ENCODE data around the gene CLDN20.

The CLDN20 gene

DNA sequence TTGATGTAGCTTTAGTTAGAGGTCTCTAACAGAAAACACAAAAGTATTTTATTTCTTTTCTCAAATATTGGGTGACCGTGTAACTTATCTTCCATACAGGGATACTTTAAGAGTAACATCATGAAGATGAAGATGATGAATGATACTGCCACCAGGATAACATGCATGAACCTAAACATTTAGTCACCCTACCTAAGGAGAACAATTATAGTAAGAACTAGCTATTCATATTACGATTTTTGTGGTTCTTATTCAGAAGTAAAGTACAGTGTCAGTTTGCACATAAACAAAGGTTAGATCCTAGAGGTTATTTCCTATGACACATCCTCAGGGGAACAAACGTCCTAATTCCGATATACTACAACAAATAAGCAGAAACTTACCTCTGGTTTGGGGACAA lies 21.0 kb downstream of the CLDN20 start:
- peaks cover 14% of the 10 kb centered on the region for H3K79me2 ChIP-seq (ENCODE audit: insufficient read depth, low read length)
- no peak overlapping the region for H2AFZ ChIP-seq (ENCODE audit: low read depth, low read length, severe bottlenecking)
- H3K27ac ChIP-seq (ENCODE audit: low read depth, low read length), result no peak overlapping the region
- no peak overlapping the region for H3K9ac ChIP-seq (ENCODE audit: low read length)
- H3K4me2 ChIP-seq (ENCODE audit: low read depth, low read length, poor library complexity, severe bottlenecking), result no peak overlapping the region
- no peaks in the 10 kb centered on the region for H3K27me3 ChIP-seq (ENCODE audit: low read length)
- H4K20me1 ChIP-seq (ENCODE audit: low read depth, low read length), result no peaks in the 10 kb centered on the region; the same call in 1 of the 2 replicates
- H3K9me3 ChIP-seq (ENCODE audit: insufficient read depth, low read length), result no peaks in the 10 kb centered on the region
- no peak overlapping the region for H3K4me3 ChIP-seq (ENCODE audit: insufficient read depth, low read length, poor library complexity, severe bottlenecking)
- H3K36me3 ChIP-seq (ENCODE audit: low read length), result peaks cover 48% of the 10 kb centered on the region
- TF ChIP-seq, protein P1, sequence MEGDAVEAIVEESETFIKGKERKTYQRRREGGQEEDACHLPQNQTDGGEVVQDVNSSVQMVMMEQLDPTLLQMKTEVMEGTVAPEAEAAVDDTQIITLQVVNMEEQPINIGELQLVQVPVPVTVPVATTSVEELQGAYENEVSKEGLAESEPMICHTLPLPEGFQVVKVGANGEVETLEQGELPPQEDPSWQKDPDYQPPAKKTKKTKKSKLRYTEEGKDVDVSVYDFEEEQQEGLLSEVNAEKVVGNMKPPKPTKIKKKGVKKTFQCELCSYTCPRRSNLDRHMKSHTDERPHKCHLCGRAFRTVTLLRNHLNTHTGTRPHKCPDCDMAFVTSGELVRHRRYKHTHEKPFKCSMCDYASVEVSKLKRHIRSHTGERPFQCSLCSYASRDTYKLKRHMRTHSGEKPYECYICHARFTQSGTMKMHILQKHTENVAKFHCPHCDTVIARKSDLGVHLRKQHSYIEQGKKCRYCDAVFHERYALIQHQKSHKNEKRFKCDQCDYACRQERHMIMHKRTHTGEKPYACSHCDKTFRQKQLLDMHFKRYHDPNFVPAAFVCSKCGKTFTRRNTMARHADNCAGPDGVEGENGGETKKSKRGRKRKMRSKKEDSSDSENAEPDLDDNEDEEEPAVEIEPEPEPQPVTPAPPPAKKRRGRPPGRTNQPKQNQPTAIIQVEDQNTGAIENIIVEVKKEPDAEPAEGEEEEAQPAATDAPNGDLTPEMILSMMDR (IDR thresholded peaks at IDR 0.05; ENCODE audit: insufficient read depth, low read length, poor library complexity, severe bottlenecking), result no peak
- no peak for TF ChIP-seq EZH2phosphoT487 (conservative IDR thresholded peaks at IDR 0.05; ENCODE audit: low read length)
- H3K9me2 ChIP-seq (replicated peaks; ENCODE audit: insufficient read depth, low read length), result no peaks in the 10 kb centered on the region
- H3F3A ChIP-seq (ENCODE audit: insufficient read depth), result peaks cover 8% of the 10 kb centered on the region; the same call in 1 of the 2 replicates

DNA sequence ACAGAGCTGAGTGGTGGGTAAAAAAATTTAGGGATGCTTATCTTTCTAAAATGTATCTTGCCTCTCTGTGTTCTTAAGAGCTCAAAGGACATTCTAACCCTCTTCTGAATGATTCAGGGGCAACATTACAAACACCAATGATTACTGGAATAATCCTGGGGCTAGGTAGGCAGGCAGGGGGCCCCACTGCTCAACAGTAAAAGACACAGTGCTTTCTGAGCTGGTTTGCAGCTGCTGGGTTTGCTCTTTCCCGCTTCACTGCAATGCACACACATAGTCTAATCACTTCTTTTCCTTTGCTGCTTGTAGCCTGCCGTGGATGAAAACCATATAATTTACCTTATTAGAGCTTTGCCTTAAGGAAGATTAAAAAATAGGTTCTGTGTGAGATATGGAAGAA lies 23.9 kb downstream of the CLDN20 start:
- Histone ChIP-seq H3K36me3 (ENCODE audit: low read length) (peaks cover 46% of the 10 kb centered on the region), H3K4me2 (ENCODE audit: low read depth, low read length, poor library complexity, severe bottlenecking) (no peak overlapping the region), H3K9me2 (replicated peaks; ENCODE audit: insufficient read depth, low read length) (no peaks in the 10 kb centered on the region), H3K9ac (ENCODE audit: low read length) (no peak overlapping the region), H3K9me3 (ENCODE audit: insufficient read depth, low read length) (no peaks in the 10 kb centered on the region), H3K27me3 (ENCODE audit: low read length) (no peaks in the 10 kb centered on the region), H3F3A (ENCODE audit: insufficient read depth) (peaks cover 8% of the 10 kb centered on the region; the same call in 1 of the 2 replicates), H4K20me1 (ENCODE audit: low read depth, low read length) (no peaks in the 10 kb centered on the region; the same call in 1 of the 2 replicates), H3K4me3 (ENCODE audit: insufficient read depth, low read length, poor library complexity, severe bottlenecking) (no peak overlapping the region), H2AFZ (ENCODE audit: low read depth, low read length, severe bottlenecking) (no peak overlapping the region), H3K27ac (ENCODE audit: low read depth, low read length) (no peak overlapping the region), H3K79me2 (ENCODE audit: insufficient read depth, low read length) (peaks cover 14% of the 10 kb centered on the region)
- no peak for TF ChIP-seq EZH2phosphoT487 (conservative IDR thresholded peaks at IDR 0.05; ENCODE audit: low read length)
- TF ChIP-seq, protein P1 (IDR thresholded peaks at IDR 0.05; ENCODE audit: insufficient read depth, low read length, poor library complexity, severe bottlenecking), result no peak

DNA sequence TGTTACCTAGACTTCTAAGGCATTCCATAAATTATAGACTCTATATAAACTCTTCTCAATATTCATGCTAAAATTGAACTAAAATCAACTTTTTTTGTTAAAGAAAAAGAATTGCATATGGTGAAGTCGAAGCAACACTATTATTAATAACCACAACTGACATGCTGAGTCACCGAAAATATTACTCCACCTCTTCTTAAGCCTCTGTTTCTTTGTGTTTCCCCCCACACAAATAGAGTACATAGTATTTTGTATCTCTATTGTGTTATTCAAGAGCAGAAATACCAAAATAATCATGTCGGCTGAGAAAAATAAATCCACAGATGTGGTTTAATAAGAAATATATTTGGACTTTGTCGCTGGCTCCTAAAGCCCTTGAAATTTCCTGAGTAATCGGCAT lies 26.7 kb downstream of the CLDN20 start:
- H3K27me3 ChIP-seq (ENCODE audit: low read length), result no peaks in the 10 kb centered on the region
- no peaks in the 10 kb centered on the region for H3K9me2 ChIP-seq (replicated peaks; ENCODE audit: insufficient read depth, low read length)

More for the DNA sequence above, 26.7 kb downstream of the CLDN20 start:
- Histone ChIP-seq H3F3A (ENCODE audit: insufficient read depth) (peaks cover 8% of the 10 kb centered on the region; the same call in 1 of the 2 replicates), H3K4me3 (ENCODE audit: insufficient read depth, low read length, poor library complexity, severe bottlenecking) (no peak overlapping the region), H2AFZ (ENCODE audit: low read depth, low read length, severe bottlenecking) (no peak overlapping the region), H3K4me2 (ENCODE audit: low read depth, low read length, poor library complexity, severe bottlenecking) (no peak overlapping the region), H4K20me1 (ENCODE audit: low read depth, low read length) (no peaks in the 10 kb centered on the region; the same call in 1 of the 2 replicates), H3K9me3 (ENCODE audit: insufficient read depth, low read length) (no peaks in the 10 kb centered on the region), H3K9ac (ENCODE audit: low read length) (no peak overlapping the region), H3K27ac (ENCODE audit: low read depth, low read length) (no peak overlapping the region), H3K36me3 (ENCODE audit: low read length) (peaks cover 38% of the 10 kb centered on the region; the same call in 1 of the 2 replicates), H3K79me2 (ENCODE audit: insufficient read depth, low read length) (peaks cover 9% of the 10 kb centered on the region)
- no peak for TF ChIP-seq EZH2phosphoT487 (conservative IDR thresholded peaks at IDR 0.05; ENCODE audit: low read length)
- TF ChIP-seq, protein P1 (IDR thresholded peaks at IDR 0.05; ENCODE audit: insufficient read depth, low read length, poor library complexity, severe bottlenecking), result no peak

All from SU-DHL-6 (cell line).